Fibroblast of lung (primary cell): ENCODE measurements around the gene ARPP19.

Experiments used
- EZH2 ChIP-seq: IDR thresholded peaks from 2 replicates; pipeline ENCODE4 v1.5.1; 2012; ENCODE audit warnings: low read length, control low read depth, mild to moderate bottlenecking; ENCODE audit errors: missing control alignments
- TF ChIP-seq, protein P1 (sequence below), 2 donors: IDR thresholded peaks in 1 of 2; conservative IDR thresholded peaks in 1 of 2; 1 replicate in 1 of 2; 2 replicates in 1 of 2; pipeline ENCODE4 v1.5.1; 2011 to 2012; ENCODE audit warnings: low read length in 2 of 2, control low read depth in 1 of 2, inconsistent platforms in 1 of 2, low read depth in 1 of 2, mild to moderate bottlenecking in 1 of 2

DNA sequence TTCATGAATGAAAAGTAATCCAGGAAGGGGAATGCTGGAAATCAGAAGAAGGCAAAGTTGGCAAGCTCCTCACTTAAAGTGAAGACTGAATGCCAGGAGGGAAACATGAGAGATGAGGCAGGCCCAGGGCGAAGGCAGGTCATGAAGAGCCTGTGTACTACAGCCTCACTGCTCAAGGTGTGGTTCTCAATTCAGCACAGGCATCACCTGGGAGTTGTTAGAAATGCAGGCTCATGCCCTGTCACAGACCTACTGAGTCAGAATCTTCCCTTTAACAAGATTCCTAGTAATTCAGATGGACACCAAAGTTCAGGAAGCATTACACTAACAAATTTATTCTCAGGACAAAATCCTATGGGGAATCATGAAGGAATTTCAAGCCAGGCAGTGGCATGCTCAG lies 54.3 kb downstream of the ARPP19 start:
- TF ChIP-seq, protein P1, sequence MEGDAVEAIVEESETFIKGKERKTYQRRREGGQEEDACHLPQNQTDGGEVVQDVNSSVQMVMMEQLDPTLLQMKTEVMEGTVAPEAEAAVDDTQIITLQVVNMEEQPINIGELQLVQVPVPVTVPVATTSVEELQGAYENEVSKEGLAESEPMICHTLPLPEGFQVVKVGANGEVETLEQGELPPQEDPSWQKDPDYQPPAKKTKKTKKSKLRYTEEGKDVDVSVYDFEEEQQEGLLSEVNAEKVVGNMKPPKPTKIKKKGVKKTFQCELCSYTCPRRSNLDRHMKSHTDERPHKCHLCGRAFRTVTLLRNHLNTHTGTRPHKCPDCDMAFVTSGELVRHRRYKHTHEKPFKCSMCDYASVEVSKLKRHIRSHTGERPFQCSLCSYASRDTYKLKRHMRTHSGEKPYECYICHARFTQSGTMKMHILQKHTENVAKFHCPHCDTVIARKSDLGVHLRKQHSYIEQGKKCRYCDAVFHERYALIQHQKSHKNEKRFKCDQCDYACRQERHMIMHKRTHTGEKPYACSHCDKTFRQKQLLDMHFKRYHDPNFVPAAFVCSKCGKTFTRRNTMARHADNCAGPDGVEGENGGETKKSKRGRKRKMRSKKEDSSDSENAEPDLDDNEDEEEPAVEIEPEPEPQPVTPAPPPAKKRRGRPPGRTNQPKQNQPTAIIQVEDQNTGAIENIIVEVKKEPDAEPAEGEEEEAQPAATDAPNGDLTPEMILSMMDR (conservative IDR thresholded peaks at IDR 0.05 in 1 of 2, IDR thresholded peaks at IDR 0.05 in 1 of 2; ENCODE audit: low read depth in 1 of 2, low read length in 2 of 2), result no peak
- TF ChIP-seq EZH2, result no peak
